Measurements from ENCODE around the gene GJB6.

DNA sequence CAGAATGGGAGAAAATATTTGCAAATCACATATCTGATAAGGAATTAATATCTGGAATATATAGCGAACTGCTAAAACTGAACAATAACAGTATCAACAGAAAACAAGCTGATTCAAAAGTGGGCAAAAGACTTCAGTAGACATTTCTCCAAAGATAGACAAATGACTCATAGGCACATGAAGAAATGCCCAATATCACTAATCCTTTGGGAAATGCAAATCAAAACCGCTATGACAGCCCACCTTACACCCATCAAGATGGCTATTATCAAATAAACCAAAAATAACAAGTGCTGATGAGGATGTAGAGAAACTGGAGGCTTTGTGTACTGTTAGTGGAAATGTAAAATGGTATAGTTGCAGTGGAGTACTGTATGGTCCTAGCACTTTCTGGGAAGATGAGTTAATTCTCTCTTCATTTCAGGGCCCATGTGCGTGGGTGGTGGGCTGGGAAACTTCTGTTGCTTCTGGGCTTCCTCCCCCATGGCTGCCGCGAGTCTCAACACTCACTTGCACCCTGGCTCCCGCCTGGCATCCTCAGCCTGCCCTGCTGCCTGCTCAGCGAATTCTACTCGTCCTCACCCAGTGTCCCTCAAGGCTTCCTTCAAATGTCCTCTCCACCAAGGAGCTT, 58.9 kb downstream of the GJB6 start:
- TF ChIP-seq, protein P1, sequence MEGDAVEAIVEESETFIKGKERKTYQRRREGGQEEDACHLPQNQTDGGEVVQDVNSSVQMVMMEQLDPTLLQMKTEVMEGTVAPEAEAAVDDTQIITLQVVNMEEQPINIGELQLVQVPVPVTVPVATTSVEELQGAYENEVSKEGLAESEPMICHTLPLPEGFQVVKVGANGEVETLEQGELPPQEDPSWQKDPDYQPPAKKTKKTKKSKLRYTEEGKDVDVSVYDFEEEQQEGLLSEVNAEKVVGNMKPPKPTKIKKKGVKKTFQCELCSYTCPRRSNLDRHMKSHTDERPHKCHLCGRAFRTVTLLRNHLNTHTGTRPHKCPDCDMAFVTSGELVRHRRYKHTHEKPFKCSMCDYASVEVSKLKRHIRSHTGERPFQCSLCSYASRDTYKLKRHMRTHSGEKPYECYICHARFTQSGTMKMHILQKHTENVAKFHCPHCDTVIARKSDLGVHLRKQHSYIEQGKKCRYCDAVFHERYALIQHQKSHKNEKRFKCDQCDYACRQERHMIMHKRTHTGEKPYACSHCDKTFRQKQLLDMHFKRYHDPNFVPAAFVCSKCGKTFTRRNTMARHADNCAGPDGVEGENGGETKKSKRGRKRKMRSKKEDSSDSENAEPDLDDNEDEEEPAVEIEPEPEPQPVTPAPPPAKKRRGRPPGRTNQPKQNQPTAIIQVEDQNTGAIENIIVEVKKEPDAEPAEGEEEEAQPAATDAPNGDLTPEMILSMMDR (IDR thresholded peaks at IDR 0.05), result no peak
- TF ChIP-seq EP300 (IDR thresholded peaks at IDR 0.05), result no peak

Measured in gastroesophageal sphincter (tissue), 3 donors.